Epidermal melanocyte (primary cell): ENCODE measurements around the gene DCDC1.

Source experiments
- DNase-seq: peaks from one replicate; pipeline ENCODE4 v3.0.0; 2011; ENCODE audit warnings: low spot score; ENCODE audit not compliant: insufficient read length

Gene DCDC1

DNA sequence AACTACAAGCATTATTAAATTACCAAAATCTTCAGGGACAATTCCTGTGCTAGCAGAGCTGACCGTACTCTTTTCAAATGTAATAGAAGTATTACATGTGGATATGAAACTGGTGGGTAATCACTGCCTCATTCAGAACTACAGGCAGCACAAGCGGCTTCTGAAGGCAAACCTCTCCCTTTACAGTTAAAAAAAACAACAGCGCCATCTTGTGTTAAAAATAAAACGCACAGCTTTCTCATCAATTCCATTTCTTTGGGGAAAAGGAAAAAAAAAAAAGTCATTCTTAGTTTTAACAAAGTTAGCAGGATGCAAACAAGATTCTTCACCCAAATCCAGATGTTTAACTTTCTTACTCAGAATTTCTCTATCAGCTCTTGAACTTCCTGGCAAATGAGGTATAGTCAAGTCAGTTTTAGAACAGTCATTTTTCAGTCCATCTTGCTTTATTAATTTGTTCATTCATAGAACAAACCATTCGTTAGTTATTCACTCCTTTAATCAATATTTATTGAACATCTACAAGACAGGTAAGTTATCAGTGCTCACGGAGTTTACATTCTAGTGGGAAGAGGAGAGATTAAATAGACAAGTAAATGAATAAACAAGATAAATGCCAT, 451.6 kb downstream of the DCDC1 start:
- DNase-seq: peak; percentile 25

DNA sequence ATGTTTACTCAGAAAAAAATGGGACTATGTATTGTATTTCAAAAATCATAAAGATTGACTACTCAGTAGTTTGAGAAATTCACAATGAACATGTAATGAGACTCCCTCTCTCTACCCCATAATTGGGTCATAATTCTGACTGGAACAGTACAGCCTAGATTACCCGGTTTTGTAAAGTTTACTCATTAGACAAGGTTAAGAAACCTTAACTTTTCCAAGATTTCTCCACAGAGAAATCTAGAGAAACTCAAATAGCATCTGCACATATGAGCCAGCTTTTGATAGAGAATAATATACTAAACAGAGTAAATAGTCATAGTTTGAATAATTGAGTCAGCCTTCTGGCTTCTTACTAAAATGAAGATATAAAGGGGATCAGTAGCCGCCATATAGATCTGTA, 452.3 kb downstream of the DCDC1 start:
- no peak for DNase-seq

DNA sequence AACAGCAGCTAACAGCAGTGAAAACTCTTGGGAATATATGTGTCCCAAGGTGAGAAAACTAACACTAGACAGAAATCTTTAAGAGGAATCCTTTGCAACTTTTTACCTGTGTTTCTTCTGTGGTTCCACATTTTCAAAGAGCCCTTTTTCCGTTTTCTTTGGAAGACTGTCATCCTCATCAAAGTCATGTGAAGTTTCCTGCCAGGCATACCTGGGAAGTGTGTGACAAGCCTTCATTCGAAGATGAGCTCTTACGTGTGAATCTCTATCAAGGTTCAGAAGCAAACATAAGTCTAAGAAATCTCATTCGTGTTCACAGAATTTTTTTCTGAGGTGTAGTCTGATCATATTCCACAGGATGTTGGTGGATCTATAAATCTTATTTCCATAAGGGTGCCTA, 452.8 kb downstream of the DCDC1 start:
- DNase-seq: no peak

DNA sequence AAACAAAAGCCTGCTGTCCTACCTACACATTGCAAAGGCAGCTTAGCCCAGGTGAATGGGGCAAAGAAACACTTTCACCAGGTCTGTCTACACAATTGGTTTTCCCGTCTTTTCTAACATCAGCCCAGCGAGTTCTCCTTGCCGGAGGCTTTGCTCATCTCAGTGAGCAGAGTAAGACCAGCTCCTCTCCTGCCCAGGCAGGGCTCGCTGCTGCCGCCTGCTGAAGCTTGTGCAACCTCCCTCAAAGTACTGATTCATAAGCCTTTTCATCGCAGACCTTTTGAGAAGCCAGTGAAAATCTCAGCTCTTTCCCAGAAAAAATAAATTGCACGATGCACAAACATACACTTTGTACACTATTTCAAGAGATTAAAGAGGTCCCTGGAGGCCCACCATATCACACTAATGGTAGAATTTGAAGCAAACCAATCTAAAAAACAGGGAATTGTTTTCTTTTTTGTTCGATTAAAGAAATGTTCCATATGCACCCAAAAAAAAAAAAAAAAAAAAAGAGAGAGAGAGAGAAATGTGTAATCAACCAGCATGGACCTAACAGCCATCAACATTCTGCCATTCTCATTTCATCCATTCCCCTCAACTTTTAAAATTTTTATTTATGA, 455.3 kb downstream of the DCDC1 start:
- DNase-seq: peak; percentile 23

DNA sequence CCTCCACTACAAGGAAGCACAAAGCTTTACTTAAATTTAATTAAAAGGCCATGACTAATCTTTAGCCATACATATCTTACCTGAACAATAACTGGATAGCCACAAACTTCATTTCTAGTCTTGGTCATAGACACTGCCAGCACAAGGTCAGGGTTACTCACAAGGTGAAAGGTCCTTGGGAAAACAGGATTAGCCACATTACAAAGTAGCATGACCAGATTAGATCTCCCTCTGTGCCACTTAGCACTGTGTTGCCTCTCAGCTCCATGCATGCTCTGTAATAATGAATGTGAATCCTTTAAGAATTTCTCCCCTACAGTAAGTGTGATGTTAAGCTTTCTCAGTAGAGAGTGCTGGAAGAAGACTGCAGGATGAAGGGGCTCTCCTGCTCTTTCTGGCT, 458.3 kb downstream of the DCDC1 start:
- no peak for DNase-seq

DNA sequence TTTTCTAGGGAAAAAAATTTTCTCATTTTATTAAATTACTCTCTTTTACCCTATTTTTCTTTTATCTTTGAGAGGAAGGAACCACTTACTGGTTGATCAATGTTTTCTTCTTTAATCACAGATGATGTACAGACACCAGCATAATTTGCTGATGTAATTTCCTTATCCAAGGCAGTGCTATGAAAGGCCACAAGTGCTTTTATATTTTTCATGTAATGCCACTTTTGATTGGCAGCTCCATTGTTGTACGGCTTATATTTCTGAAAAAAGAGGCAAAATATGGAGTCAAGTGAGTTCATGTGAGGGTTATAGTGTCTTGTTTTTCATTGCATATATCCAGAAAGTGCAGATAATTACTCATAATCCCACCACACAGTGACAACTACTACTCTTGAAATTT, 460.7 kb downstream of the DCDC1 start:
- DNase-seq: no peak

DNA sequence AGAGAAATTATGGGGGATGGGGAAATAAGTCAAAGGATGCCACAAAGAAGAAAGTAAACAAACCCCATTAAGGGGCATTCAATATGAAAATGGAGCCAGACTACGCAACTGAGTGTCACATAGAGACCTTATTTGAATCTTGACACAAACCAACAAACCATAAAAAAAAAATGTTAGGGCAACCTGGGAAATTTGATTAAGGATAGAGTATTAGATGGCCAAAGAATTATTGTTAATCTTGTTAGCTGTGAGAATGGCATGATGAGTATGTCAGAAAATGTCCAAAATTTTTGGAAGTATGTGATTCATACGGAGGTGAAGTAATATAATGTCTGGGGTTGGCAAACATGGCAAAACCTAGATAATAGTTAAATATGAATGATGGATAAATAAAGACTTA, 461.3 kb downstream of the DCDC1 start:
- DNase-seq: no peak

DNA sequence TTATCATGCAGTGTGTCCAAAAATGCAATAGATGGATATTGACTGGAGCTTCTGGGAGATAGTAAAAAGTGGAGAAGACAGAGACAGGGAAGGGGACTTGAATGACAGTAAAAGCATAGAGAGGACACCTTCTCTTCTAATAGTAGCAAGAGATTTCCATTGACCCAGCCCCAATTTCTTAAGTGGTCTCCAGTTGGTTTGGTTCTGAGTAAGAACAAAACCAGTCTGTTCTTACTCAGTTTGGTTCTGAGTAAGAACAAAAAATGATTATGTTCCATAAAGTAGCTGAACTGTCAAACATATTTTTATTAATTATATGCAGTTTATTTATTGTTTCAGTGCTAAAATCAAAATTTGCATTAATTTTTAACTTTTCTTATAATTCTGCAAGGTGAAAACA, 466.6 kb downstream of the DCDC1 start:
- DNase-seq: no peak

DNA sequence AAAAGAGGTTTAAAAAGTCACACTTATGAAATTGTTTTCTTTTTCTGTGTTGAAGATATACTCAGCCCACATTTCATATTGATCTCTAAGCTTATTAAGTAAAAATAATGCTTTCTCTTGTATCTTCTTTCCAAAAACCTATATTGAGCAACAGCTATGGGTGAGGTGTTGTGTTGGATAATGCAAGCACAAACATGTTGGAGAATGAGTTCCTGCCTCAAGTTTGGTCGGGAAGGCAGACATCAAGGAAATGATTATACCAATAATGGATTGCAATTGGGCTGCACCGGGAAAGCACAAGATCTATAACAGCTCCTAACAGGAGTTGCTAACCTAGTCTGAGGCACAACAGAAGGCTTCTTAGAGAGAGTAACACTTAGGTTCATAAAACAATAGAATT, 474.5 kb downstream of the DCDC1 start:
- DNase-seq: no peak

DNA sequence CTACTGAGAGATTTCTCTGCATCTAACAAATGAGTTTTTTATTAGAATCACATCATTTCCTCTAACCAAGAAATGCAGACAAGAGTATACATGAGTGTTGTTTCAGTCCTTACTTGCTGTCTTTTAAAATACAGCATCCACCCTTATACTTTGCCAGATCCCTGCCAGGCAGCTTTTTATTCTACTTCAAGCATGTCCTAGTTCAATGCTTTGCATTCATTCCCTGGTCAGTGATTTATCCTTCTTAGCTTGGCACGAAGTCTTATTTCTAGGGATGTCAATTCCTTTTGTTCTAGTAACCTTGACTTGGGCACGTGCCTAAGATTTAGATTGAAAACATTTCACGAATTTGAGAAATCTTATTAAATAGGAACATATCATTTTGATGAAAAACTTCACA, 476.2 kb downstream of the DCDC1 start:
- DNase-seq: no peak

DNA sequence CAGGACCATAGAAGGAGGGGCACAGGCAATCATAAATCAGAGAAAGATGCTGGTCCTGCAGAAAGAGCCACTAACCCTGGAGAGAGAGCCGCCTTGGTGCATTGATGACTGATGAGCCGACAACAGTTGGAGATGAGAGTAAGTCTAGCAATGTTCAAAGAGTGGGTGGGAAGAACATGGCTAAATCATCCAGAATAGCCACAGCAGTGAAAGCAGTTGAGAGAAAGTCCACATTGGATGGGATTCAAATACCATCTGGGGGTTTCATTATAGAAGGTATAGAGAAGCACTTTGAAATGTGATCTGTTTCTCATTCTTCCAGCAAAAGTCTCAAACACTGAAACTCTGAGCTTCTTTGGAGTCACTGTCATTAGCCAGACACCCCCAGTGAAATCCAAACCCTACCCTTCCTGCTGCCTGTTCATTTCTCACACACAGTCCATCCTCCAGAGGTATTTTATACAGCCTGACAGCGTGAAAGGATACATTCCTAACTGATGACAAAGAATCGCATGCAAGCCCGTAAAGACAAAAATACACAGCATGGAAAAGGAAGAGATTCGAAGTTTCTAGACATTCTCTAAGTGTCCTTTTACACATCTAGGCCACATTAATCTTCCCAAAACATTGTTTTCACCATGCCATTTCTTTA, 480.3 kb downstream of the DCDC1 start:
- DNase-seq: no peak

DNA sequence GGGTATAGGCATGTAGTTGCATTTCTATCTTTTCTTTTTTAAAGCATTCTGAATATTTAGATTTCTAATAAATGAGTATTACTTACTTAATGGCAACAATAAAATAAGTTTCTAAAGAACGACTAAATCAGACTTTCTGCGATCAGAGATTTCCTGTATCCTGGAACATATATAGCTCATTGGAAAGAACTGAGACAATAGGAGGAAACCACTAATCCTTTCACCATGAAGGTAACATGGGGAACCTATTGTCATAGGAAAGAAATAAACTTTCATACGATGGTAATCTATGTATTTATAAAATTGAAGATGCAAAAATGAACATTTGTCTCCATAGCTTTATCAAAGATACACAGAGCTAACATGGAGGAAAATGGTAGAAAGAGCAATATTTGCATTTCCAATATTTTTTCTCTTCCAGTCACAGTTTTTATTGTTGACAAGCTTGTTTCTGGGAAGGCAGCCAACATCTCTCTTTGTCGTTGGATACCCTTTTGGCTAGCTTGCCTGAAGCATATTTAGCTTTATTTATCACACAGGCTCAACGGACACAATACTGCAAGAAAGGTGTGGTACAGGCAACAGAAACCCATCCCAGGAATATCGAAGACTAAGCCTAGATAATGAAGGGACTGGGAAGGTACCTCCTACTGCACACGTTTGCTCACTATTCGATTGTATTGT, 490.1 kb downstream of the DCDC1 start:
- DNase-seq: no peak

DNA sequence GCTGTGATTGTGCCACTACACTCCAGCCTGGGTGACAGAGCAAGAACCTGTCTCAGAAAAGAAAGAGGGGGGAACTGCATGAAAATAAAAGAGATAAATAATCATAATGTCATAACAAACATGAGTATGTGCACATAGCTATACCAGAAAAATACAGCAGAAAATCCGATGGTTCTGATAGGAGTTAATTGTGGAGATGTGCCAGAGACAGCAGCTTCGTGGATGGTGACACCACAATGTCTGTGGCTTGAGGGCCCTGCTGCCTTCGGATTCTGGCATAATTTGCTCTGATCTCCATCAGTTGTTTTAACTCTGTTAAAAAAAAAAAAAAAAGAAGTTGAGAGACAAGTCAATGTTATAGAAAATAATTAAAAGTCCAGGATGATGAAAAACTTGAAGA, 491.1 kb downstream of the DCDC1 start:
- no peak for DNase-seq

DNA sequence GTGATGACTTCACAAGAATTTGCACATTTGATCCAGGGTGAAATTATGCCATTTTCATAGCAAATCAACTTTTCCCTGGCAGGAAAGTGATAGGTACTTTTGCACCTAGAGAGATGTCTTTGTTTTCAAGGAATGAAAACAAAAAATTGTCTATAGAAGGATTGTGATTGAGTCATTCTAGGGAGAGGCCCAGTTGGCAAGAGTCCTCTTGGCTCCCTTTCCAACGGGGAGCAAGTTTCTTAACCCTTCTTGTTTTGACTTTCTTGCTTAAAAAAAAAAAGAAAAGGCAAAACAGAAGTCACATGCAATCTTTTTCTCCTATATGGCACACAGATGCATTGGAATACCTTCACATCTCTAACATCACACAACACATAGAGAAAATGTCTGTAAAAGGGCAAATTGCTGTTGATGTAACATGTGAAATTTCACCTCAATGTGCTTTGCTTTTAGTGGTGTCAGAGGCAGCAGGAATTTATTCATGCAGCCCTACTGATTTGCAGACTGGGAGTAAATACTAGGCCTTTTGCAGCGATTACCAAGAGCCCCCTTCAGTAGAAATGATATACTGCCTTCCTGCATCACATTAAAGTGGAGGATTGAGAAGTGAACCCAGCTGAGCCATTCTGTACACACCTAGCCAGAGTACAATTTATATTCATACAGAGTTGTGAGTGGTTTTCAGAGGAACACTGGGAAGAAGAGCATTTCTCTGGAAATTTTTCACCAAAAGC, 492.7 kb downstream of the DCDC1 start:
- DNase-seq: no peak

DNA sequence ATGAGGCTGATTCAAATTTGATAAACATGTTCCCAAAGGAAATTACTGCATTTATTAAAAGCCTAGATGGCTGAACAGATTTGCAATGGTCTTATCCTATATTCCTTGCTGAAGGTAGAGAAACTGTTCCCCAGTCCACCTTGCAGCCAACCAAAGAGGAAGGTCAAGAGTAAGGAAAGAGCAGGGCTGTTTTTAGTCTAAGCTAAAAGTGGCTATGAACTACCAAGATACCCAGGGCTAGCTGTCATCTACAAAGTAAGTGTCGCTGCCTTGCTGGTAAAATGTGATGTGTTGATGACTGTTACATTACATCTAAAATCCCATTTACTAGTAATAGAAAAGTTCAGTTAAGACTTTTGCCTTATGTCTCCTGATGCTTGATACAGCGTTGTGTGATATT, 493.3 kb downstream of the DCDC1 start:
- no peak for DNase-seq

DNA sequence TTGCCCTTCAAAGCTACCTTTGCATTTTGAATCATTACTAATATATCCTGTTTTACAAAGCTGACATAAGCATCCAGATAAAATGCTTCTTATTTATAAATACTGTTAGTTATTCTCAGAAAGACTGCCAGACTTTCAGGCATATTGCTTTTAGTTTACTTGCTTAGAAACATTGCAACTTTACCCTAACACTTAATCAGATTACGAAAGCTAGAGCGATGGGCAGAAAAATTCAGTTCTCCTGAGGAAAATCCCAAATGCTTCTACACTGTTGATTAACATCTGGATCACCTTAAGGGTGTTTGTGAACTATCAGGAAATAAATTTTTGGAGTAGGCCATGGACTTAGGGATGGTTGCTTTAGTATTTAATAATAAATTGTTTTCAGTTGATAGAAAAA, 493.7 kb downstream of the DCDC1 start:
- no peak for DNase-seq

DNA sequence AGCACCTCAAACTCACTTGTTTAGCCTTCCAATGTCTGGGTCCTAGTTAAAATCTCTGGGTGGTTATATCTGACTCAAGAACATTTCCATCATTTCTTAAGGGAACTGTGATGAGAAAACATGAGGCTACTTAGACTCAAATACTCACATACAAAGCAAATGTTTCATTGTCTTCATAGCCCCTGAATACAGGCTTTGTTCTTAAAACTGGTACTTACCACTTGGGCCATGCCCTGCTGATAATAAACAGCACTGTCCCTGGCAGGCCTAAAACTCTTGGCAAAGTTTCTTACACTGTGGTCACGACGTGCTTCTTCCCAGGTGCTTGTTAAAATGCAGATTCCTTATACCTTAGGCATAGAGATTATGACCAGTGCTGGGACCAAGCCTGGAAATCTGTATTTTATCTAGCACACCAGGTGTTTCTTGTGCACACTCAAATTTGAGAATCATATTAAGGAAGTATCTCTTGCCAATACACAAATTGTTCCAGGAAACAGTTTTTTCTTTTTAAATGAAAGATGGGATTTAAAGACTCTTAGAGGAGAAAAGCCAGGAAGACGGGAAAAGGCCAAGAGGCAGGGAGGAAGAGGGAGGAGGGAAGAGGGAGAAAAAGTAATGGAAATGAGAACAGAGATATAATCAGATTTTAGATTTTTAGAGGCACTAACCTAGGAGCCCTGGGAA, 495.5 kb downstream of the DCDC1 start:
- no peak for DNase-seq

DNA sequence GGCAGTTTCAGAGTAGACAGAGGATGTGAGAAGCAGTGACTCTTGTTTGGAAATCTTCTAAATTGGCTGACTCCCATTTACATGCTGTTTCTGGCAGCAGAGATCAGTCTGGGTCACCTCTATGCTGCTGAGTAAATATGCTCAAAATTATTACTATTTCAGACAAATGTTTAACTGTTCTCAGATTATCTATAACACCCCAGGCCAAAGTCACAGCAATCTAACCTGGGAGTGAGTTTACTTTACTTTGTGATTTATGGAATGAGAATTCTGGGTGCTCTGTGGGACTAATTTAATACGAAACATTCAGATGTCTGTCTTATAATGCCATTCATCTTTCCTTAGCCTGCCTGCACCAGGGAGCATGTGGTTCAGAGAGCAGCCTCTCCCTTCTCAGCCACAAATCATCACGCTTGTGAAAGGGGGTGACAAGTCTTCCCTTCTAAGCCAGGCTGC, 500.9 kb downstream of the DCDC1 start:
- no peak for DNase-seq

DNA sequence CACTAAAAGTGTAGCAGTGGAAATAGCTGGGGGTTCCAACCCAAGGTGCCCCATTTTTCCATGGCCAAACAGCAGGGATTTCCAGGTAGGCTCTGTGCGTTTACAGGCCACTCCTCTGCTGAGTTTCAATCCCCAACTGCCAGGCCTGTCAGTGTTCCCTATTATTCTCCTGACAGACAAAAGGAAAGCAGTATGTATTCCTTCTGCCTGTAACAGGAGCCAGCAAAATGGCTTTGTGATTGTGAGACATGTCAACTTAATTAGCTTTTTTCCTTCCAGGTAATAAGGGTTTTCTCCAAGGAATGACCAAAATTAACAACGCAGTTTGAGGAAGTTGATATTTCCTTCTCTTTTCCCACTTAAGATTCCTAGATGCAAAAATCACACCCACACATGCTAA, 506.3 kb downstream of the DCDC1 start:
- no peak for DNase-seq

DNA sequence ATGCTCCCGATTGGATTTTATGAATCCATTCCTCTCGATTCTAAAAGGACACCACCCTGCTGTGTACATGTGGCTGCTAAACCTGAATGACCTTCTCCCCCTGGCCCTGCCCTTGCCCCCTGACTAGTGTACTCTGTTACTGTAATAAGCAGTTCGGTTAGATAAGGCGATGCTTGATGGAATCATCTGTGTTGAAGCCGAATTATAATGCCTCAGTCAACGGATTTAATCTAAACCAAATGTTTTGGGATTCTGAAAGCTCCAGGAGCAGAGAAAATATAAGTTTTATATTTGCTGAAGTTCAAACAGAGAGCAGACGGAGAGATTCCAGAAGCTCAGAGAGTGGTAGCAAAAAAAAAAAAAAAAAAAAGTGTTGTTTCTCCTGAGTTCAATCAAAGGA, 508.0 kb downstream of the DCDC1 start:
- no peak for DNase-seq

DNA sequence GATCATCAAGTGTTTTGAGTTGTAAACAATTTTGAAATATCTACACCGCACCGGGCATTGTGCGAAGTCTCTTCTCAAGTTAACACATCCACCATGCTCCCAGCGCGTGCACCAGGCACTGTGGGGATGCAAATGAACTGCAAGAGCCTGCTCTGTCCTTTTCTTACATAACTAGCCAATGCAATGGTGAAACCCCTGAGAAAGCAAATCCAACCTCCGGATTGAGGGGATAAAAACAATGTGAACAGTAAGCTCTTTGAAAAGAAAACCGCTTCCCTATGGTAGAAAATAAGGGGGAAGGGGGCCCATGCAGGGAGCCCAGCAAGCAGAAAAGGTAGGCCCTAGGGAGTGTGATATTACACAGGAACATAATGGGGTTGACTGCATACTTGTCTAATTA, 508.5 kb downstream of the DCDC1 start:
- DNase-seq: no peak
